Heart left ventricle (tissue), 16 donors: ENCODE results near the gene TYMP. TPM values are rescaled to one million over a fixed set of nuclear protein-coding genes. Genes with fewer than 3 reads are reported as not detected.
A peak's percentile ranks its signal among the peaks of the same experiment; 100 is the strongest.

ENCODE experiments used
- ATAC-seq, 4 donors: fragments of 200-7000 bp; cut with Tn5 transposase; one replicate each; pipeline ENCODE4 v1.9.1; 2020 to 2022; ENCODE audit warnings: moderate library complexity in 4 of 4, mild to moderate bottlenecking in 3 of 4, moderate number of reproducible peaks in 1 of 4
- DNase-seq, 5 donors: peaks; one replicate each; pipeline ENCODE4 v3.0.0-alpha.2; 2020
- H3K27ac ChIP-seq, 12 donors: fragments of 200-600 bp; sonication (generic) in 4 of 12; one replicate each; pipeline versions ENCODE4 v1.5.0 to v1.8.0; 2016 to 2022; ENCODE audit warnings: mild to moderate bottlenecking in 2 of 12
- H3K27me3 ChIP-seq, 9 donors: fragments of 200-600 bp; sonication (generic) in 2 of 9; one replicate each; pipeline versions ENCODE4 v1.5.1 to v1.8.0; 2016 to 2022; ENCODE audit warnings: mild to moderate bottlenecking in 3 of 9
- H3K36me3 ChIP-seq, 9 donors: fragments of 200-600 bp; sonication (generic) in 2 of 9; one replicate each; pipeline versions ENCODE4 v1.5.0 to v1.8.0; 2018 to 2022; ENCODE audit warnings: mild to moderate bottlenecking in 2 of 9
- H3K4me1 ChIP-seq, 12 donors: fragments of 200-600 bp; sonication (generic) in 4 of 12; one replicate each; pipeline versions ENCODE4 v1.5.0 to v1.8.0; 2016 to 2022; ENCODE audit warnings: mild to moderate bottlenecking in 3 of 12
- H3K4me3 ChIP-seq, 12 donors: fragments of 200-600 bp; sonication (generic) in 4 of 12; one replicate each; pipeline versions ENCODE4 v1.5.0 to v1.8.0; 2017 to 2022; ENCODE audit warnings: mild to moderate bottlenecking in 9 of 12, moderate library complexity in 4 of 12
- H3K9me3 ChIP-seq, 12 donors: fragments of 200-600 bp; sonication (generic) in 4 of 12; one replicate each; pipeline versions ENCODE4 v1.5.0 to v1.8.0; 2016 to 2022; ENCODE audit warnings: mild to moderate bottlenecking in 1 of 12
- CTCF ChIP-seq, 12 donors: fragments of 200-600 bp; sonication (generic) in 4 of 12; IDR thresholded peaks; one replicate each; pipeline versions ENCODE4 v1.5.0 to v1.8.0; 2018 to 2022; ENCODE audit warnings: antibody characterized with exemption in 12 of 12, mild to moderate bottlenecking in 5 of 12
- POLR2A ChIP-seq, 2 donors: fragments of 450-650 bp; IDR thresholded peaks; one replicate each; pipeline ENCODE4 v1.6.1; 2017; ENCODE audit warnings: antibody characterized with exemption in 2 of 2, mild to moderate bottlenecking in 2 of 2, moderate library complexity in 2 of 2
- WGBS, 4 donors: extraction: QIAGEN DNeasy Blood & Tissue Kit in 2 of 4; methylation state at CpG; one replicate each; pipeline versions ENCODE4 v1.1.5 to v1.1.7; 2013 to 2018; 5-methylcytosine and 5-hydroxymethylcytosine counted together
- intact Hi-C, 10 donors: fragments of 100-400 bp; cut with DNase I; formaldehyde crosslinking; loops; one replicate each; pipeline versions ENCODE4 v1.11.1 to v1.14.2; 2022
- polyA plus RNA-seq, 2 donors: library from polyadenylated mRNA; stranded (reverse); fragments of 200-250 nt; gene quantifications; one replicate each; pipeline ENCODE4 v1.2.3, GENCODE V29; 2013
- total RNA-seq, 9 donors: library from RNA; depleted of rRNA in 2 of 9; stranded (reverse); fragments of >200 nt in 2 of 9; fragmentation: NEBNext Ultra II Directional in 3 of 9; extraction: Animal tissue kit (Norgen Biotek cat#: 25700) in 3 of 9; gene quantifications; one replicate each; pipeline versions ENCODE4 v1.1.0 to v1.2.4, GENCODE V29; 2016 to 2023
- donor health status: ischemic (EF 13 %, LVEDD 7.1; RV severe dilation, severe dysfunction).
- donor health status: healthy with polysubstance abuse.
- donor health status: DM: no; HTN: yes; CAD: no.
- donor health status: DM: no; HTN: no; CAD: no.
- donor health status: ischemic (EF 25% LVEDD 6.9; RV normal size, moderate dysfunction).
- donor health status: ischemic (EF 25% LVEDD 5.7; RV mildly dilated, moderate dysfunction).
- donor health status: healthy.
- donor health status: DM: yes; HTN: yes; CAD: no.
- donor health status: ischemic (EF 35%, LVEDD 5.7; RV mildly dilated, moderate dysfunction).
- donor health status: nonischemic (EF 11% LVEDD 7.7; RV severe dilation, severe dysfunction).
- donor health status: DM: yes; HTN: yes; CAD: no.
- donor health status: PGD.
- donor health status: ischemic (EF 29% LVEDD 5.4; RV normal size, mild dysfunction).
- donor health status: nonischemic (EF 23%, LVEDD 6.1; RV moderate dilation, normal function).

Gene TYMP
- total and polyA plus RNA-seq, 11 donors, result 8.3 to 198 (median 21.7) TPM

- TF ChIP-seq CTCF (IDR thresholded peaks at IDR 0.05), result no peak
- TF ChIP-seq POLR2A (IDR thresholded peaks at IDR 0.05), result no peak
- DNase-seq, result peak in 2 of 5 donors; percentile 44 to 62
Observed at GRCh38 chr22:50528682-50529415, 963 bp downstream of the TYMP start.

GRCh38 chr22:50527921-50528681 lies 1.7 kb downstream of the TYMP start:
- H3K9me3 ChIP-seq, result no peaks in the 10 kb centered on the region
- H3K4me3 ChIP-seq, result peak overlapping the region in 3 of 12 donors; percentile 86 to 89 (median 88)
- 89 to 94% (median 93%) methylated on average over 18 of the region's 18 CpGs for WGBS, 4 donors
- DNase-seq, result peak in 2 of 5 donors; percentile 26 to 67
- intact Hi-C loops, result loop anchor here in 4 of 10 donors (2.0 to 10.0 kb wide), 5 partner anchors 34 to 283 kb away; partner anchors contain the start of genes CHKB (in 1 of the 4), SYCE3 (in 1 of the 4) and TUBGCP6 (in 1 of the 4)
- peaks cover 0 to 38% (median 10%) of the 10 kb centered on the region in 9 donors for H3K36me3 ChIP-seq
- TF ChIP-seq CTCF (IDR thresholded peaks at IDR 0.05) (no peak), POLR2A (IDR thresholded peaks at IDR 0.05) (no peak)
- no peak for ATAC-seq
- peaks cover 0 to 38% (median 4%) of the 10 kb centered on the region in 9 donors for H3K27me3 ChIP-seq
- H3K4me1 ChIP-seq, result peaks cover 0 to 76% (median 44%) of the 10 kb centered on the region in 12 donors
- H3K27ac ChIP-seq, result peak overlapping the region in 4 of 12 donors; percentile 94 to 98 (median 96)

More at GRCh38 chr22:50528682-50529415, 963 bp downstream of the TYMP start:
- Histone ChIP-seq H3K27me3 (peaks cover 0 to 45% (median 4%) of the 10 kb centered on the region in 9 donors), H3K27ac (peak overlapping the region; percentile 78 to 98 (median 94)), H3K9me3 (no peaks in the 10 kb centered on the region), H3K4me3 (peak overlapping the region; percentile 48 to 89 (median 72)), H3K36me3 (peaks cover 0 to 31% (median 2%) of the 10 kb centered on the region in 9 donors), H3K4me1 (peaks cover 0 to 77% (median 44%) of the 10 kb centered on the region in 12 donors)
- 59 to 64% (median 62%) methylated on average over 7 to 15 of the region's 15 CpGs for WGBS, 4 donors
- ATAC-seq, result no peak
- intact Hi-C loops, result loop anchor here in 3 of 10 donors (1.0 to 10.0 kb wide), 4 partner anchors 33 to 284 kb away; partner anchors contain the start of genes SYCE3 (in 1 of the 3) and TUBGCP6 (in 1 of the 3)

GRCh38 chr22:50526834-50527801 lies 2.7 kb downstream of the TYMP start:
- 48 to 71% (median 62%) methylated on average over 28 to 29 of the region's 29 CpGs for WGBS, 4 donors
- DNase-seq (peak; percentile 63 to 88 (median 73)), ATAC-seq (peak in 3 of 4 donors; percentile 1 to 11 (median 5))
- peak in 1 of 2 donors; percentile 13 for TF ChIP-seq POLR2A (IDR thresholded peaks at IDR 0.05)
- TF ChIP-seq CTCF (IDR thresholded peaks at IDR 0.05), result no peak
- H3K4me1 ChIP-seq, result peaks cover 0 to 68% (median 37%) of the 10 kb centered on the region in 12 donors
- H3K27me3 ChIP-seq, result peaks cover 0 to 30% (median 0%) of the 10 kb centered on the region in 9 donors
- peak overlapping the region; percentile 83 to 99 (median 94) for H3K27ac ChIP-seq
- H3K4me3 ChIP-seq, result peak overlapping the region; percentile 47 to 89 (median 74)
- H3K36me3 ChIP-seq, result peaks cover 0 to 48% (median 20%) of the 10 kb centered on the region in 9 donors
- H3K9me3 ChIP-seq, result no peaks in the 10 kb centered on the region
- intact Hi-C loops, result loop anchor here in 4 of 10 donors (2.0 to 10.0 kb wide), 5 partner anchors 35 to 282 kb away; partner anchors contain the start of genes CHKB (in 1 of the 4), SYCE3 (in 1 of the 4) and TUBGCP6 (in 1 of the 4)
